ENCODE measurements around the gene GPR27.

The GPR27 gene

DNA sequence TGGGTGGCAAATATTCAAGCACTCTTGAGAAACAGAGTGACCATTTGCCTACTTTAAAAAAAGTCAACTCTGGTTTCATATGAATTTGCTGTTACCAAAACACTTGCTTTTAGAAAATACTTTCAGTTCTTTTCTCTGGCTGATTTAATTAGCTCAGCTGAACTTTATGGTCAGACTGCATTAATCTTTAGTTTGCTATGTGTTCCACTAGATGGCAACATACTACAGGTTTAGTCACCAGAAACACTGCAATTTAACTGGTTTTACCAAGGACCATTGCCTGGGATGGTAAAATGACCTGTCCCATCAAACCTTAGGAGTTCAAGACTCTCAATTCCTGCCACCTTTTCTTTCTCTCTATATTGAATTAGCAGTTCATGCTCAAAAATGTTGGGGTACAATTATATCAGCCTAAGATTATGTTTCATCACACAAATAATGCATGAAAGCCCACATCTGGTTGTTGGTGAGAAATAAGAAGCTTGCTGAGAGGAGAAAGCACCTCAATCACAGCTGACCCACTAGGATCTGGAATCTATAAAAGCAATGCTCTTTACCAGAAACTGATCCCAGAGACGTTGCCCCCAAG is 42.7 kb upstream of the GPR27 start:
- DNase-seq (ENCODE audit: low spot score) = peak; percentile 73
- TF ChIP-seq, protein P1, sequence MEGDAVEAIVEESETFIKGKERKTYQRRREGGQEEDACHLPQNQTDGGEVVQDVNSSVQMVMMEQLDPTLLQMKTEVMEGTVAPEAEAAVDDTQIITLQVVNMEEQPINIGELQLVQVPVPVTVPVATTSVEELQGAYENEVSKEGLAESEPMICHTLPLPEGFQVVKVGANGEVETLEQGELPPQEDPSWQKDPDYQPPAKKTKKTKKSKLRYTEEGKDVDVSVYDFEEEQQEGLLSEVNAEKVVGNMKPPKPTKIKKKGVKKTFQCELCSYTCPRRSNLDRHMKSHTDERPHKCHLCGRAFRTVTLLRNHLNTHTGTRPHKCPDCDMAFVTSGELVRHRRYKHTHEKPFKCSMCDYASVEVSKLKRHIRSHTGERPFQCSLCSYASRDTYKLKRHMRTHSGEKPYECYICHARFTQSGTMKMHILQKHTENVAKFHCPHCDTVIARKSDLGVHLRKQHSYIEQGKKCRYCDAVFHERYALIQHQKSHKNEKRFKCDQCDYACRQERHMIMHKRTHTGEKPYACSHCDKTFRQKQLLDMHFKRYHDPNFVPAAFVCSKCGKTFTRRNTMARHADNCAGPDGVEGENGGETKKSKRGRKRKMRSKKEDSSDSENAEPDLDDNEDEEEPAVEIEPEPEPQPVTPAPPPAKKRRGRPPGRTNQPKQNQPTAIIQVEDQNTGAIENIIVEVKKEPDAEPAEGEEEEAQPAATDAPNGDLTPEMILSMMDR (IDR thresholded peaks at IDR 0.05; ENCODE audit: borderline replicate concordance, control extremely low read depth, extremely low read depth, insufficient read depth, missing control alignments) = peak; percentile 53
- in situ Hi-C loops (cut with MboI; ENCODE audit: low sequenced_read_pairs, unreplicated experiment) = loop anchor here (25.0 kb wide), 1 partner anchor 1376 kb away; no protein-coding TSS in a partner anchor

- TF ChIP-seq, protein P1 (IDR thresholded peaks at IDR 0.05; ENCODE audit: borderline replicate concordance, control extremely low read depth, extremely low read depth, insufficient read depth, missing control alignments) = no peak
- no peak for DNase-seq (ENCODE audit: low spot score)
- in situ Hi-C loops (cut with MboI; ENCODE audit: low sequenced_read_pairs, unreplicated experiment) = loop anchor here (25.0 kb wide), 1 partner anchor 1374 kb away; no protein-coding TSS in a partner anchor
Measured at GRCh38 chr3:71713041-71713440, 40.6 kb upstream of the GPR27 start.

- TF ChIP-seq, protein P1 (IDR thresholded peaks at IDR 0.05; ENCODE audit: borderline replicate concordance, control extremely low read depth, extremely low read depth, insufficient read depth, missing control alignments) = no peak
- no peak for DNase-seq (ENCODE audit: low spot score)
- in situ Hi-C loops (cut with MboI; ENCODE audit: low sequenced_read_pairs, unreplicated experiment) = loop anchor here (25.0 kb wide), 1 partner anchor 1373 kb away; no protein-coding TSS in a partner anchor
Measured at GRCh38 chr3:71714595-71714994, 39.1 kb upstream of the GPR27 start.

GRCh38 chr3:71718072-71718471 is 35.6 kb upstream of the GPR27 start:
- TF ChIP-seq, protein P1 (IDR thresholded peaks at IDR 0.05; ENCODE audit: borderline replicate concordance, control extremely low read depth, extremely low read depth, insufficient read depth, missing control alignments) = no peak
- in situ Hi-C loops (cut with MboI; ENCODE audit: low sequenced_read_pairs, unreplicated experiment) = loop anchor here (25.0 kb wide), 1 partner anchor 1369 kb away; no protein-coding TSS in a partner anchor
- DNase-seq (ENCODE audit: low spot score) = no peak

DNA sequence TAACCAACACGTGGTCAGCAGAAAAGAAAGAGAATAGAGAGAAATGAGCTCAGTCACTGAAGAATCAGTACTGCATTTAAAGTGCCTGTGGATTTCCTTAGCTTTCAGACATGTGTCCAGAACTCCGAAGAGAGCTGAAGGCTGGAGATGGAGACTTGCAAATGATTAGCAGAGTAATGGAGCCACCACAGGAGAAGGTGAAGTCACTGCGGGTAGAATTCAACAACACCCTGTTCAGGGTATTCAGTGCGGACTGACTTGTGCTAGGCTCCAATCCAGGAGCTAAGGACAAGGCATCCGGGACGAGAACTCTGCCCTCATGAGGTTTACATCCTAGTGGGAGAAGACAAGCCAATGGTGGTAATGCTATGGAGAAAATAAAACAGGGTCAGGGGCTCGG is 32.7 kb upstream of the GPR27 start:
- TF ChIP-seq, protein P1 (IDR thresholded peaks at IDR 0.05; ENCODE audit: borderline replicate concordance, control extremely low read depth, extremely low read depth, insufficient read depth, missing control alignments) = no peak
- no peak for DNase-seq (ENCODE audit: low spot score)
- in situ Hi-C loops (cut with MboI; ENCODE audit: low sequenced_read_pairs, unreplicated experiment) = loop anchor here (25.0 kb wide), 1 partner anchor 1366 kb away; no protein-coding TSS in a partner anchor

DNA sequence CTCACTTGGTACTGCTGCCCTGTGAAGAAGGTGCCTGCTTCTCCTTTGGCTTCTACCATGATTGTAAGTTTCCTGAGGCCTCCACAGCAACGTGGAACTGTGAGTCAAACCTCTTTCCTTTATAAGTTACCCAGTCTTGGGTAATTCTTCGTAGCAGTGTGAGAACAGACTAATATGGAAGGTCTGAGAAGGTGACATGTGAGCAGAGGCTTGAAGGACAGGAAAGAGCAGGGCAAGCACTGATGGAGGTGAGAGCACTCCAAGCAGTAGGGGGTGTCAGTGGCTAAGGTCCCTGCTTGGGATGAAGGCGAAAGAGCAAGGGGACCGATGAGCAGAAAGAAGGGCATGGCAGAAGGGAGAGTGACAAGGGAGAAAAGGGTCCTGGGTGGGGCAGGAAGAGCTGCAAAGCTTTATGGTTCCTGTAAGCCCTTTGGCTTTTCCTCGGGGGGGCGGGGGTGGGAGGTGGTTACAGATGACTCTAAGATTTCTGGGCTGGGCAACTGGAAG is 32.0 kb upstream of the GPR27 start:
- DNase-seq (ENCODE audit: low spot score) = no peak
- TF ChIP-seq, protein P1 (IDR thresholded peaks at IDR 0.05; ENCODE audit: borderline replicate concordance, control extremely low read depth, extremely low read depth, insufficient read depth, missing control alignments) = no peak
- in situ Hi-C loops (cut with MboI; ENCODE audit: low sequenced_read_pairs, unreplicated experiment) = loop anchor here (25.0 kb wide), 1 partner anchor 1366 kb away; no protein-coding TSS in a partner anchor
